Measurements from ENCODE around the gene CCDC126. TPM values are rescaled to one million over a fixed set of nuclear protein-coding genes. Genes with fewer than 3 reads are reported as not detected.

CCDC126 gene
- total and polyA plus RNA-seq, 11 donors: 4.2 to 13.7 (median 9.7) TPM

GRCh38 chr7:23615331-23615730, 18.1 kb downstream of the CCDC126 start:
- DNase-seq (no peak), ATAC-seq (no peak)
- H3K4me3 ChIP-seq: no peak overlapping the region
- TF ChIP-seq, protein P1, sequence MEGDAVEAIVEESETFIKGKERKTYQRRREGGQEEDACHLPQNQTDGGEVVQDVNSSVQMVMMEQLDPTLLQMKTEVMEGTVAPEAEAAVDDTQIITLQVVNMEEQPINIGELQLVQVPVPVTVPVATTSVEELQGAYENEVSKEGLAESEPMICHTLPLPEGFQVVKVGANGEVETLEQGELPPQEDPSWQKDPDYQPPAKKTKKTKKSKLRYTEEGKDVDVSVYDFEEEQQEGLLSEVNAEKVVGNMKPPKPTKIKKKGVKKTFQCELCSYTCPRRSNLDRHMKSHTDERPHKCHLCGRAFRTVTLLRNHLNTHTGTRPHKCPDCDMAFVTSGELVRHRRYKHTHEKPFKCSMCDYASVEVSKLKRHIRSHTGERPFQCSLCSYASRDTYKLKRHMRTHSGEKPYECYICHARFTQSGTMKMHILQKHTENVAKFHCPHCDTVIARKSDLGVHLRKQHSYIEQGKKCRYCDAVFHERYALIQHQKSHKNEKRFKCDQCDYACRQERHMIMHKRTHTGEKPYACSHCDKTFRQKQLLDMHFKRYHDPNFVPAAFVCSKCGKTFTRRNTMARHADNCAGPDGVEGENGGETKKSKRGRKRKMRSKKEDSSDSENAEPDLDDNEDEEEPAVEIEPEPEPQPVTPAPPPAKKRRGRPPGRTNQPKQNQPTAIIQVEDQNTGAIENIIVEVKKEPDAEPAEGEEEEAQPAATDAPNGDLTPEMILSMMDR (IDR thresholded peaks at IDR 0.05): no peak
- TF ChIP-seq POLR2A (IDR thresholded peaks at IDR 0.05): no peak
- H3K36me3 ChIP-seq: peaks cover 0 to 17% (median 6%) of the 10 kb centered on the region in 9 donors
- intact Hi-C loops (cut with DNase I): no loop called here
- no peaks in the 10 kb centered on the region for H3K27me3 ChIP-seq
- H3K27ac ChIP-seq: no peak overlapping the region
- peaks cover 0 to 6% (median 0%) of the 10 kb centered on the region in 12 donors for H3K4me1 ChIP-seq
- H3K9me3 ChIP-seq: peaks cover 0 to 32% (median 7%) of the 10 kb centered on the region in 12 donors

GRCh38 chr7:23616593-23616992, 19.4 kb downstream of the CCDC126 start:
- no peak overlapping the region for H3K4me3 ChIP-seq
- DNase-seq: no peak
- WGBS, 4 donors: 76 to 97% (median 97%) methylated on average over 2 of the region's 2 CpGs

DNA sequence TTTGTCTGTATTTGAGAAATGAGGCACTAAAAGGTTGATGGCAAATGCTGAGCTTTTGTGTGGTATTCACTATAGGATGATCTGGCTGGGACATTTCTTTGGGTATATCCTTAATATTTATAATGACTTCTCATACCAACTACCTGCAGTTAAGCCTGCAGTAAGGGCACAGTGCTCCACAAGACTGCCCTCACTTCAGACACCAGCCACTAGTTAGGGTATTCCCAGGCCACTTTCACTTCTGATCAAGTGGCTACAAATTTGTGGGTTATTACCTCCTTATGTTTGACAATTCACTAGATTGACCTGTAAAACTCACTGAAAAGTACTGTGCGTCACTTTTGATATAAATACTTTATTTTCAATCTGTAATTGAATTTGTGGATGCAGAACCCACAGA, 20.3 kb downstream of the CCDC126 start:
- DNase-seq (no peak), ATAC-seq (no peak)
- no peak overlapping the region for H3K4me3 ChIP-seq
- no peak overlapping the region for H3K27ac ChIP-seq
- WGBS, 4 donors: 95 to 100% (median 98%) methylated on average over 1 of the region's 1 CpG
- H3K36me3 ChIP-seq: peaks cover 0 to 7% (median 0%) of the 10 kb centered on the region in 9 donors
- no peaks in the 10 kb centered on the region for H3K27me3 ChIP-seq
- intact Hi-C loops (cut with DNase I): no loop called here
- peaks cover 0 to 32% (median 7%) of the 10 kb centered on the region in 12 donors for H3K9me3 ChIP-seq
- H3K4me1 ChIP-seq: peaks cover 0 to 6% (median 0%) of the 10 kb centered on the region in 12 donors
- TF ChIP-seq POLR2A (IDR thresholded peaks at IDR 0.05): no peak
- TF ChIP-seq, protein P1 (IDR thresholded peaks at IDR 0.05): no peak

More at GRCh38 chr7:23616593-23616992, 19.4 kb downstream of the CCDC126 start:
- H3K27ac ChIP-seq: no peak overlapping the region
- no peak for ATAC-seq
- intact Hi-C loops (cut with DNase I): no loop called here
- peaks cover 0 to 32% (median 7%) of the 10 kb centered on the region in 12 donors for H3K9me3 ChIP-seq
- H3K27me3 ChIP-seq: no peaks in the 10 kb centered on the region
- TF ChIP-seq, protein P1 (IDR thresholded peaks at IDR 0.05): no peak
- H3K36me3 ChIP-seq: peaks cover 0 to 10% (median 3%) of the 10 kb centered on the region in 9 donors
- peaks cover 0 to 6% (median 0%) of the 10 kb centered on the region in 12 donors for H3K4me1 ChIP-seq

DNA sequence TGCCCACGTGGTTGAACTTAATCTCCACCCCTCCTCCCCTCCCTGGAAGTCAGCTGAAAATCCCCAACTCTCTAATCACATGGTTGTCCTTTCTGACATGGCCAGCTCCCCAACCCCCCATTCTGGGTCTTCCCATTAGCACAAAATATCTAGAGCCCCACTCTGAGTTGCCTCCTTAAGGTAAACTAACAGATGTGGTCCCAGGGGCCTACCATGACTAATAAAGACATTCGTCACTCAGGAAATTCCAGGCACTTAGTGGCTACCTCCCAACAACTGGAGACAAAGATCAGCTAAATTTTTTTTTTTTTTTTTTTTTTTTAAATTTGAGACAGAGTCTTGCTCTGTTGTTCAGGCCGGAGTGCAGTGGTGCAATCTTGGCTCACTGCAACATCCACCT, 21.1 kb downstream of the CCDC126 start:
- Histone ChIP-seq H3K27ac (no peak overlapping the region), H3K4me1 (peaks cover 0 to 6% (median 0%) of the 10 kb centered on the region in 12 donors), H3K27me3 (no peaks in the 10 kb centered on the region), H3K36me3 (peaks cover 0 to 7% (median 0%) of the 10 kb centered on the region in 9 donors), H3K4me3 (no peak overlapping the region), H3K9me3 (peaks cover 0 to 32% (median 7%) of the 10 kb centered on the region in 12 donors)
- ATAC-seq (peak in 1 of 4 donors; percentile 50), DNase-seq (no peak)
- no peak for TF ChIP-seq POLR2A (IDR thresholded peaks at IDR 0.05)
- TF ChIP-seq, protein P1 (IDR thresholded peaks at IDR 0.05): no peak
- 64 to 77% (median 76%) methylated on average over 3 of the region's 3 CpGs for WGBS, 4 donors
- intact Hi-C loops (cut with DNase I): no loop called here
